ENCODE measurements around the gene AK5. TPM values are rescaled to one million over a fixed set of nuclear protein-coding genes. Genes with fewer than 3 reads are reported as not detected.

Gene AK5
- total RNA-seq, 1 donor from 2014 or later, result 6.9 TPM

DNA sequence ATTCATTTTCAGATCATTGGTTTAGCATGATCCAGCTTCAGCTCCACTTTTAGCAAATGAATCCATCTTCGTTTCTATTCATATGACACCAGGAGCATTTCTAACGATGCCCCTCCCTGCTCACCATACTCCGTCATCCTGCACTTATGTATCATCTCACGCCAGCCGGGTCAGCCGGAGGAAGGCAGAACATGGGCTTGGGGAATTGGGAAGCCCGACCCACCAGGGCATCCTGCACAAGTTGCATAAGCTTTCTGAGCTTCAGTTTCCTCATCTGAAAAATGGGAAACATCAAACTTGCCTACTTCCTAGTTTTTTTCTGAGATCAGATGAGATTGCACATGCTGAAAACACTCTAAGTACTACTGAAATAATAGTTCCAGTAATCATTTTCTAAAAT is 194.7 kb downstream of the AK5 start:
- Histone ChIP-seq H3K9me3 (no peaks in the 10 kb centered on the region), H3K27ac (no peak overlapping the region)
- TF ChIP-seq, protein P1, sequence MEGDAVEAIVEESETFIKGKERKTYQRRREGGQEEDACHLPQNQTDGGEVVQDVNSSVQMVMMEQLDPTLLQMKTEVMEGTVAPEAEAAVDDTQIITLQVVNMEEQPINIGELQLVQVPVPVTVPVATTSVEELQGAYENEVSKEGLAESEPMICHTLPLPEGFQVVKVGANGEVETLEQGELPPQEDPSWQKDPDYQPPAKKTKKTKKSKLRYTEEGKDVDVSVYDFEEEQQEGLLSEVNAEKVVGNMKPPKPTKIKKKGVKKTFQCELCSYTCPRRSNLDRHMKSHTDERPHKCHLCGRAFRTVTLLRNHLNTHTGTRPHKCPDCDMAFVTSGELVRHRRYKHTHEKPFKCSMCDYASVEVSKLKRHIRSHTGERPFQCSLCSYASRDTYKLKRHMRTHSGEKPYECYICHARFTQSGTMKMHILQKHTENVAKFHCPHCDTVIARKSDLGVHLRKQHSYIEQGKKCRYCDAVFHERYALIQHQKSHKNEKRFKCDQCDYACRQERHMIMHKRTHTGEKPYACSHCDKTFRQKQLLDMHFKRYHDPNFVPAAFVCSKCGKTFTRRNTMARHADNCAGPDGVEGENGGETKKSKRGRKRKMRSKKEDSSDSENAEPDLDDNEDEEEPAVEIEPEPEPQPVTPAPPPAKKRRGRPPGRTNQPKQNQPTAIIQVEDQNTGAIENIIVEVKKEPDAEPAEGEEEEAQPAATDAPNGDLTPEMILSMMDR (IDR thresholded peaks at IDR 0.05), result no peak
- TF ChIP-seq POLR2AphosphoS5 (IDR thresholded peaks at IDR 0.05; ENCODE audit: insufficient read depth in 1 of 2, low read depth in 1 of 2) (no peak), POLR2A (IDR thresholded peaks at IDR 0.05) (no peak)

DNA sequence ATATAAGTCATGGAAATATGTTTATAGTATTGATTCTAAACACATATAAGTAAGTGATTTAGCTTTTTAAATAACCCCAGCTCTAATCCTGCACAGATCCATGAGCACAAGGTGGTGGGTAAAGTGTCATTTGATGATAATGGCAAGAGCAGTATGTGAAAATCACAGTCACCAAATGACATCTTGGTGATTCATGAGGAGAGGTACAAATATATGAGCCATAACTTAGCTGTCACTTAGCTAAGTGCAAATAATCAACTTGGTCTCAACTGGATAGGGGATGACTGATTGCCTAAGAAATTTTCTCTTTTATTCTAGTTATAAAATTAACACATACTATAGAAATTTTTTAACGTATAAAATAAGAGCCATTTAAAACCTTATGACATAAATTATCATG is 202.5 kb downstream of the AK5 start:
- Histone ChIP-seq H3K27ac (no peak overlapping the region), H3K9me3 (no peaks in the 10 kb centered on the region), H3K36me3 (no peaks in the 10 kb centered on the region), H3K4me1 (no peaks in the 10 kb centered on the region), H3K4me3 (no peak overlapping the region), H3K27me3 (no peaks in the 10 kb centered on the region)
- no peak for DNase-seq (ENCODE audit: extremely low spot score in 2 of 2)
- intact Hi-C loops (cut with DNase I), result no loop called here
- TF ChIP-seq POLR2A (IDR thresholded peaks at IDR 0.05), result no peak
- TF ChIP-seq POLR2AphosphoS5 (IDR thresholded peaks at IDR 0.05; ENCODE audit: insufficient read depth in 1 of 2, low read depth in 1 of 2), result no peak
- TF ChIP-seq, protein P1 (IDR thresholded peaks at IDR 0.05), result no peak

More for the DNA sequence above, 194.7 kb downstream of the AK5 start:
- no peaks in the 10 kb centered on the region for H3K4me1 ChIP-seq
- no peak overlapping the region for H3K4me3 ChIP-seq
- DNase-seq (ENCODE audit: extremely low spot score in 2 of 2), result no peak
- H3K27me3 ChIP-seq, result no peaks in the 10 kb centered on the region
- intact Hi-C loops (cut with DNase I), result loop anchor here (5.0 kb wide), 1 partner anchor 559 kb away; no protein-coding TSS in a partner anchor
- H3K36me3 ChIP-seq, result no peaks in the 10 kb centered on the region

DNA sequence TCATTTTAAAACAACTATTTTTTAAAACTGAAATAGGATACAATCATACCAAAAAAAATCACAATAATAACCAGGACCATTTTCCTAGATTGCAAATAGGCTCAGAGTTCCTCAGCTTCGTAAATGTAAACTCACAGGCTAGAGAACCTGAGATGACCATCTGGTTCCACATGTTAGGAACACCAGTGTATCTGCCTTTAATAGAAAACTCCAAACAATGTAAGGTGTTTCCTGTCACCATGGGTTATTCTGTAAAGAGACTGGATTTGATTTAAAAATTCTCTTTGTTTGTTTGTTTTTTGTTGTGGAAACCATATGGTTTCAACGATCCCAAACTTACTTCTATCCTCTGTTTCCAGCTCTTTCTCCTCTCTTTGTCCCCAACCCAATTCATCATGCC is 203.1 kb downstream of the AK5 start:
- TF ChIP-seq POLR2A (IDR thresholded peaks at IDR 0.05), result no peak
- TF ChIP-seq, protein P1 (IDR thresholded peaks at IDR 0.05), result no peak
- TF ChIP-seq POLR2AphosphoS5 (IDR thresholded peaks at IDR 0.05; ENCODE audit: insufficient read depth in 1 of 2, low read depth in 1 of 2), result no peak
- Histone ChIP-seq H3K36me3 (no peaks in the 10 kb centered on the region), H3K27ac (no peak overlapping the region), H3K9me3 (no peaks in the 10 kb centered on the region), H3K27me3 (no peaks in the 10 kb centered on the region), H3K4me1 (no peaks in the 10 kb centered on the region), H3K4me3 (no peak overlapping the region)
- no peak for DNase-seq (ENCODE audit: extremely low spot score in 2 of 2)
- intact Hi-C loops (cut with DNase I), result no loop called here

DNA sequence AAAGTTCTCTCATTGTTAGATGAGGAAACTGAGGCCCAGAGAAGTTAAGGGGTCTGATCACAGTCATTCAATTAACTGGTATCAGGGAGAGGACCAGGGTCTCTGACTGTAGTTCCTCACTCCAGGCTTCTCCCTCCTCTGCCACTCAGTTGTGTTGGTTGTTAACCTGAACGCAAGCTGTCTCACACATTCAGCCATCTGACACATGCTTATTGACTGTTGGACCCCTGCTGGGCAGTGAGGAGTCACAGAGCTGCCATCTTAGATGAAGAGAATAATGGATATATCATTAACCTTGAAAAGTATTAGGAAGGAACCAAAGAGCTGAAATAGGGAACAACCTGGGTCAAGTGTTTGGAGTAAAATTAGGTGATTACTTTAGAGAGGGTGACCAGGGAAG is 205.8 kb downstream of the AK5 start:
- no peak overlapping the region for H3K27ac ChIP-seq
- intact Hi-C loops (cut with DNase I), result no loop called here
- no peak for DNase-seq (ENCODE audit: extremely low spot score in 2 of 2)
- no peaks in the 10 kb centered on the region for H3K27me3 ChIP-seq
- H3K9me3 ChIP-seq, result no peaks in the 10 kb centered on the region
- no peaks in the 10 kb centered on the region for H3K36me3 ChIP-seq
- no peak overlapping the region for H3K4me3 ChIP-seq
- H3K4me1 ChIP-seq, result no peaks in the 10 kb centered on the region
- TF ChIP-seq, protein P1 (IDR thresholded peaks at IDR 0.05), result no peak
- TF ChIP-seq POLR2AphosphoS5 (IDR thresholded peaks at IDR 0.05; ENCODE audit: insufficient read depth in 1 of 2, low read depth in 1 of 2) (no peak), POLR2A (IDR thresholded peaks at IDR 0.05) (no peak)

DNA sequence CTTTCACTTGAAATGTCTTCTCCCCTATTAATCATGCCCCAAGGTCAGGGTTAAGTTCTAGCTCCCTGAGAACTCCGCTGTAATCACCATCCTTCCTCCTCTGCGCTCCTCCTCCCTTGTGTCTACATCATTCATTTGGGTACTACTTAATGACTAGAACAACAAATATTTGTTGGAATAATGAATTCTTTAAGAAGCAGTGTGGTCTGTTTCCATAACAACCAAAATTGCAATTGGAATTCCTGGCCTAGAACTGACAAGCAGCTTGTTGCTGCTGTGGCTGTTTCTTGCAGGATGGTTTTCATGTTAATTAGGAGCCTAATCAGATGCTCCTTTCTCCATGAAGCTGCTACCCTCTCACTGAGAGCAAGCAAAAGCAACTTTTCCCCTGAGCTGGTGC is 208.1 kb downstream of the AK5 start:
- H3K27me3 ChIP-seq, result no peaks in the 10 kb centered on the region
- TF ChIP-seq POLR2A (IDR thresholded peaks at IDR 0.05) (no peak), POLR2AphosphoS5 (IDR thresholded peaks at IDR 0.05; ENCODE audit: insufficient read depth in 1 of 2, low read depth in 1 of 2) (no peak)
- TF ChIP-seq, protein P1 (IDR thresholded peaks at IDR 0.05), result no peak
- no peak overlapping the region for H3K4me3 ChIP-seq
- no peaks in the 10 kb centered on the region for H3K4me1 ChIP-seq
- no peak for DNase-seq (ENCODE audit: extremely low spot score in 2 of 2)
- H3K9me3 ChIP-seq, result no peaks in the 10 kb centered on the region
- H3K27ac ChIP-seq, result no peak overlapping the region
- no peaks in the 10 kb centered on the region for H3K36me3 ChIP-seq
- intact Hi-C loops (cut with DNase I), result no loop called here

All from vagina (tissue), 2 donors.